Sciatic nerve (tissue), 2 donors: Measurements from ENCODE around the gene ATP8A2. TPM values are rescaled to one million over a fixed set of nuclear protein-coding genes. Genes with fewer than 3 reads are reported as not detected.

Source experiments
- ATAC-seq: fragments of 200-7000 bp; cut with Tn5 transposase; one replicate; pipeline ENCODE4 v1.9.1; 2020; ENCODE audit warnings: mild to moderate bottlenecking, moderate library complexity
- DNase-seq: peaks from one replicate; pipeline ENCODE4 v3.0.0-alpha.2; 2020; ENCODE audit warnings: low spot score
- intact Hi-C: fragments of 100-400 bp; cut with DNase I; formaldehyde crosslinking; loops from one replicate; pipeline ENCODE4 v1.14.2; 2022
- total RNA-seq: library from RNA; stranded (reverse); fragmentation: NEBNext Ultra II Directional; extraction: Animal tissue kit (Norgen Biotek cat#: 25700); gene quantifications from one replicate; pipeline ENCODE4 v1.2.1, GENCODE V29; 2021
- donor health status: DM: no; HTN: no; CAD: no.
- donor health status: DM: no; HTN: no; CAD: no.

The ATP8A2 gene
- total RNA-seq, 1 donor from 2014 or later = 1.2 TPM

- DNase-seq (no peak), ATAC-seq (no peak)
- intact Hi-C loops = no loop called here
These were observed 319.9 kb downstream of the ATP8A2 start for GRCh38 chr13:25691654-25692053.

- ATAC-seq = no peak
- intact Hi-C loops = no loop called here
- no peak for DNase-seq
These were observed 320.3 kb downstream of the ATP8A2 start for GRCh38 chr13:25692099-25692498.

GRCh38 chr13:25699056-25699455 lies 327.3 kb downstream of the ATP8A2 start:
- ATAC-seq = no peak

GRCh38 chr13:25699600-25699999 lies 327.8 kb downstream of the ATP8A2 start:
- DNase-seq = no peak
- ATAC-seq = no peak
- intact Hi-C loops = no loop called here

More at GRCh38 chr13:25699056-25699455, 327.3 kb downstream of the ATP8A2 start:
- intact Hi-C loops = no loop called here
- no peak for DNase-seq

- intact Hi-C loops = no loop called here
- DNase-seq = no peak
- no peak for ATAC-seq
These were observed 329.5 kb downstream of the ATP8A2 start for GRCh38 chr13:25701304-25701703.

- DNase-seq = no peak
- no peak for ATAC-seq
- intact Hi-C loops = no loop called here
These were observed 330.6 kb downstream of the ATP8A2 start for GRCh38 chr13:25702386-25702785.

GRCh38 chr13:25707726-25708125 lies 336.0 kb downstream of the ATP8A2 start:
- DNase-seq = no peak
- intact Hi-C loops = no loop called here
- no peak for ATAC-seq

GRCh38 chr13:25708268-25708667 lies 336.5 kb downstream of the ATP8A2 start:
- DNase-seq (no peak), ATAC-seq (no peak)
- intact Hi-C loops = no loop called here

GRCh38 chr13:25709088-25709487 lies 337.3 kb downstream of the ATP8A2 start:
- DNase-seq (no peak), ATAC-seq (no peak)
- intact Hi-C loops = no loop called here

GRCh38 chr13:25715760-25716159 lies 344.0 kb downstream of the ATP8A2 start:
- ATAC-seq = no peak
- no peak for DNase-seq
- intact Hi-C loops = no loop called here

- intact Hi-C loops = no loop called here
- DNase-seq (no peak), ATAC-seq (no peak)
These were observed 346.0 kb downstream of the ATP8A2 start for GRCh38 chr13:25717666-25718197.

GRCh38 chr13:25719666-25720065 lies 347.9 kb downstream of the ATP8A2 start:
- DNase-seq = no peak
- no peak for ATAC-seq
- intact Hi-C loops = no loop called here

- ATAC-seq (no peak), DNase-seq (no peak)
- intact Hi-C loops = no loop called here
These were observed 351.1 kb downstream of the ATP8A2 start for GRCh38 chr13:25722893-25723292.

GRCh38 chr13:25725104-25725503 lies 353.3 kb downstream of the ATP8A2 start:
- no peak for ATAC-seq
- intact Hi-C loops = no loop called here
- no peak for DNase-seq

GRCh38 chr13:25727250-25727649 lies 355.5 kb downstream of the ATP8A2 start:
- ATAC-seq = no peak
- intact Hi-C loops = no loop called here
- DNase-seq = no peak

GRCh38 chr13:25727810-25728209 lies 356.0 kb downstream of the ATP8A2 start:
- intact Hi-C loops = no loop called here
- DNase-seq (no peak), ATAC-seq (no peak)

GRCh38 chr13:25729201-25729600 lies 357.4 kb downstream of the ATP8A2 start:
- DNase-seq = no peak
- ATAC-seq = no peak
- intact Hi-C loops = no loop called here

- no peak for ATAC-seq
- intact Hi-C loops = no loop called here
- DNase-seq = no peak
These were observed 359.3 kb downstream of the ATP8A2 start for GRCh38 chr13:25731037-25731436.

- intact Hi-C loops = no loop called here
- no peak for ATAC-seq
- no peak for DNase-seq
These were observed 359.8 kb downstream of the ATP8A2 start for GRCh38 chr13:25731536-25731935.

- intact Hi-C loops = no loop called here
- DNase-seq (no peak), ATAC-seq (no peak)
These were observed 360.5 kb downstream of the ATP8A2 start for GRCh38 chr13:25732111-25732865.

- ATAC-seq = no peak
- no peak for DNase-seq
- intact Hi-C loops = no loop called here
These were observed 361.3 kb downstream of the ATP8A2 start for GRCh38 chr13:25733001-25733491.
